LNCAP (cell line): ENCODE measurements around the gene IL17REL.

ENCODE experiments used
- CTCF ChIP-seq: fragments of 450-650 bp; IDR thresholded peaks from 2 replicates; pipeline ENCODE4 v1.5.1; 2017; ENCODE audit warnings: mild to moderate bottlenecking

The IL17REL gene

GRCh38 chr22:50041361-50042065 is 28.9 kb upstream of the IL17REL start:
- no peak for TF ChIP-seq CTCF

- no peak for TF ChIP-seq CTCF
Observed at GRCh38 chr22:50040717-50041116, 28.2 kb upstream of the IL17REL start.

- no peak for TF ChIP-seq CTCF
Observed at GRCh38 chr22:50039669-50040443, 27.3 kb upstream of the IL17REL start.

- TF ChIP-seq CTCF, result no peak
Observed at GRCh38 chr22:50035976-50036724, 23.6 kb upstream of the IL17REL start.

GRCh38 chr22:50035131-50035881 is 22.7 kb upstream of the IL17REL start:
- no peak for TF ChIP-seq CTCF

GRCh38 chr22:50034126-50035081 is 21.8 kb upstream of the IL17REL start:
- no peak for TF ChIP-seq CTCF
